LNCaP clone FGC (cell line): ENCODE results near the gene TMEM38A.

Experiments used
- DNase-seq: peaks from one replicate; pipeline ENCODE4 v3.0.0-alpha.2; 2011; ENCODE audit warnings: low read depth
- H3K4me3 ChIP-seq: 2 replicates; pipeline ENCODE4 v1.5.1; 2011; ENCODE audit warnings: mild to moderate bottlenecking, low read depth, low read length, control low read depth
- CTCF ChIP-seq: IDR thresholded peaks from 2 replicates; pipeline ENCODE4 v1.5.1; 2012; ENCODE audit warnings: mild to moderate bottlenecking; ENCODE audit not compliant: control insufficient read depth, insufficient read depth; ENCODE audit errors: extremely low read depth

TMEM38A gene, protein sequence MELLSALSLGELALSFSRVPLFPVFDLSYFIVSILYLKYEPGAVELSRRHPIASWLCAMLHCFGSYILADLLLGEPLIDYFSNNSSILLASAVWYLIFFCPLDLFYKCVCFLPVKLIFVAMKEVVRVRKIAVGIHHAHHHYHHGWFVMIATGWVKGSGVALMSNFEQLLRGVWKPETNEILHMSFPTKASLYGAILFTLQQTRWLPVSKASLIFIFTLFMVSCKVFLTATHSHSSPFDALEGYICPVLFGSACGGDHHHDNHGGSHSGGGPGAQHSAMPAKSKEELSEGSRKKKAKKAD

DNA sequence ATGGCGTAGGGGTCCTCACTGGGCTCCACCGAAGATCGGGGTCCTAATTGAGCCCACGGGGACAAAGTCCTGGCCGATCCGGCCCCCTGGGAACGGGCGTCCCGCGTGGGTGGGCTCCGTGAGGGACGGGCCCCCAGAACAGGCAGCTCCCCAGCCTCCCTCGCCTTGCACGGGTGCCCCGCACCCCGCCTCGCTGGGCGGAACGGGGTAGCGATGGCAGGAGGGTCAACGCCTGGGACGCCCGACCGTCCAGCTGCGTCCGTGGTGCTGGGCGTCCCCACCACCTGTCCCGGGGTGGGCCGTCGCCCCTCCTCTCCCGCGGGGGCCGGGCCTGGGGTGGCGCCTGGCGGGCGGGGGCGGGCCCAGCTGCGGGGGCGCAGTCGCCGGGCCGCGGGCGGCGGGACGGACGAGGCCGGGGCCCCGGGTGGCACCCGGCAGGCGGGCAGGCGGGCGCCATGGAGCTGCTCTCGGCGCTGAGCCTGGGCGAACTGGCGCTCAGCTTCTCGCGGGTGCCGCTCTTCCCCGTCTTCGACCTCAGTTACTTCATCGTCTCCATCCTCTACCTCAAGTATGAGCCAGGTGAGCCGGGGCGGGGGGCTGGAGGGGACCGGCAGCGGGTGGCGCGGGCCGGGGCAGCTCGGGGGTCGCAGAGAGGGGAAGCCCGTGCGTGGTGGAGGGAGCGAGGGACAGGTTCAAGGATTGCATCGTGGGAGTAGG, at the start of gene TMEM38A:
TSS of gene TMEM38A (plus strand) at position 377 of the 717 bp plus-strand sequence. CDS start at position 456, 79 bp downstream.
- no peak for TF ChIP-seq CTCF
- H3K4me3 ChIP-seq: peak within 1 kb of the TSS; percentile 80
- no peak for DNase-seq

DNA sequence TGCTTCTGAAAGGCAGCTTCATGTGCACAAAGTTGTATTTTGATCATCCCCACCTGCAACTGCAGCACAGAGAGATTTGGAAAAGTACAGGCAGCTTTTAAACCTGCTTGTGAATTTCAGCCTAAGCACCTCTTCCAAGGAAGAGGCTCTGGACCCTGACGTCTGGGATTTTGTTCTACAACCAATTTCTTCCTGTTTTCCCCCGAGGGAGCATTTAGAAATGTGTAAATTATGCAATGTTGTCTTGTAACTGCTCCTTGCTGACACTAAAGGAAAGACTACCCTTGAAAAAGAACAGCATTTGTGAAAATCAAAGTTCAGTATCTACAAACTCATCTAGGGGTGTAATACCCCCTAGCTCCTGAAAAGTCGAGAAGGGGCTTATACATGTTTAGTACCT, 48.3 kb upstream of the TMEM38A start:
- no peak for TF ChIP-seq CTCF
- no peak overlapping the region for H3K4me3 ChIP-seq
- DNase-seq: no peak

GRCh38 chr19:16613841-16614240, 47.1 kb upstream of the TMEM38A start:
- no peak for TF ChIP-seq CTCF
- no peak for DNase-seq

DNA sequence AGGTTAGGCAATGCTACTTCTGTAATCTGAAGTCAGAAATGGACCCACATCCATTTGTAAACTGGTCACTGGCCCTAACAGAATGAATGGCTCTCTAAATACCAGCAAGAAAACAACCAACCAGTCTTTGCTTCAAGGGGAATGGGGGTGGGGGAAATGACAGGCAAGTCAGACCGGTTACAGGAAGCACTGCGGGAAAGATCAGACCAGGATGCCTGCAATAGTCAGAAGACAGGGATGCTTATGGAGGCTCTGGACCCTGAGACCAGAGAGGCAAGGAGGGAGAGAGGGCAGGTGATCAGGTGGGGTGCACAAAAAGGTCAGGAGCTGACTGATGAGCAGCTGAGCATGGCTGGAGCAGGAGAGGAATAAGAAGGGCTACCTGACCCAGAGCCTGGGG, 46.0 kb upstream of the TMEM38A start:
- TF ChIP-seq CTCF: no peak
- H3K4me3 ChIP-seq: 0 out of 2 replicates have a peak overlapping the region, but pooled peaks have one; percentile 8
- no peak for DNase-seq

More at GRCh38 chr19:16613841-16614240, 47.1 kb upstream of the TMEM38A start:
- no peak overlapping the region for H3K4me3 ChIP-seq

DNA sequence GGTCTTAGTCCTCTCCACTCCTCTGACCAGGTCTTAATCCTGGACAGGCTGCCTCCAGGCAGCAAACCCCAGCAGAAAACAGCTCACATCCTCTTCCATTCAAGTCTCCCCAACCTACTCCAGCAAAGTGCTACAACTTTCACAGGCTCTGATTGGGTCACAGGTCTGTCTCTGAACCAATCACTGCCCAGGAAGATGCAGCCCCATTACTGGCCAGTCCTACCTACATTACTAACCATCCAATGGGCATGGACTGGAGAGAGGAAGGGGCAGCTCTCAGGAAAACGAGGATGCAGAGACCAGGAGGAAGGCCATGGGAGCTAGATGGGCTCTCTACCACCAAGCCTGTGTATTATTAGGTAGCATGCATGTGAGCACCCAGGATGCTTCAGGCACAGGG, 45.1 kb upstream of the TMEM38A start:
- H3K4me3 ChIP-seq: no peak overlapping the region
- no peak for DNase-seq
- TF ChIP-seq CTCF: no peak

GRCh38 chr19:16618248-16618647, 42.7 kb upstream of the TMEM38A start:
- TF ChIP-seq CTCF: no peak
- no peak overlapping the region for H3K4me3 ChIP-seq
- no peak for DNase-seq
